Left colon (tissue), 2 donors: ENCODE data around the gene DST. TPM values are rescaled to one million over a fixed set of nuclear protein-coding genes. Genes with fewer than 3 reads are reported as not detected.
A peak's percentile ranks its signal among the peaks of the same experiment; 100 is the strongest.
"Not testable (repeated sequence)": the region's sequence is repeated elsewhere in the genome, so short reads cannot be mapped to it uniquely, and the experiment has no call there.

Source experiments
- ATAC-seq: fragments of 200-7000 bp; cut with Tn5 transposase; one replicate; pipeline ENCODE4 v1.9.1; 2020; ENCODE audit warnings: mild to moderate bottlenecking, moderate library complexity
- DNase-seq, 2 donors: peaks; one replicate each; pipeline ENCODE4 v3.0.0-alpha.2; 2020
- intact Hi-C, 2 donors: fragments of 100-400 bp; cut with DNase I in 1 of 2; cut with micrococcal nuclease in 1 of 2; formaldehyde crosslinking; loops; one replicate each; pipeline versions ENCODE4 v1.11.2 to v1.14.0; 2022; cut with DNase I, micrococcal nuclease
- total RNA-seq, 2 donors: library from RNA; stranded (reverse); fragmentation: NEBNext Ultra II Directional; extraction: Animal tissue kit (Norgen Biotek cat#: 25700); gene quantifications; one replicate each; pipeline ENCODE4 v1.2.1, GENCODE V29; 2021
- donor health status: DM: no; HTN: no; CAD: no.
- donor health status: DM: yes; HTN: yes; CAD: no.

The DST gene
- total RNA-seq, 2 donors from 2014 or later: 179 to 332 TPM

GRCh38 chr6:56582236-56582635 is 60.5 kb downstream of the DST start:
- intact Hi-C loops: no loop called here
- DNase-seq: no peak
- ATAC-seq: no peak

DNA sequence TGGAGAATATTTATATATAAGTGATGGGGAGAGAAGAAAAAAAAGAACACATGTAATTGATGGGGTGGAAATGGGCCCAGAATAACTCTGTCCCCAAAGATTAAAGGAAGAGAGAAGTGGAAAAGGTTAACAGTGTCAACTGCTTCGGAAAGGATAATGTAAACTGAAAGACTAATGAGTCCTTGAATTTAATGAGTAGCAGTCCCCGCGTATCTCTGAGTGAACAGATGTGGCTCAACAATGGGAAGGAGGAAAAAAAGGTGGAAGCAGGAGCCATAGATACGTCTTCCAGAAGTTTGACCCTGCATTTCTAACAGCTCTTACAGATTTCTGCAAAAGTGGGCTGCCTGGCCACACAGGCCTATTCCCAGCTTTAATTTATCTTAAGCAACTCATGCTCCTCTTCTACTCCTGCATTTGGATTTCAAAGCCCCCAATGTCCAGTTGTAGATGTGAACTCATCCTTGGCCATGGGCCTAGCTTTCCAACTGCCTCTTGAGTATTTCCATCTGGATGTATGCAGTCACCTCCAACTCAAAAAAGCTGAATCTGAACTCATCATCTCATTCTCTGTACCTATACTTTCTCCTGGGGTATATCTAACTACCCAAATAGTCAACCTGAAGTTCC is 61.3 kb downstream of the DST start:
- no peak for DNase-seq
- ATAC-seq: no peak

DNA sequence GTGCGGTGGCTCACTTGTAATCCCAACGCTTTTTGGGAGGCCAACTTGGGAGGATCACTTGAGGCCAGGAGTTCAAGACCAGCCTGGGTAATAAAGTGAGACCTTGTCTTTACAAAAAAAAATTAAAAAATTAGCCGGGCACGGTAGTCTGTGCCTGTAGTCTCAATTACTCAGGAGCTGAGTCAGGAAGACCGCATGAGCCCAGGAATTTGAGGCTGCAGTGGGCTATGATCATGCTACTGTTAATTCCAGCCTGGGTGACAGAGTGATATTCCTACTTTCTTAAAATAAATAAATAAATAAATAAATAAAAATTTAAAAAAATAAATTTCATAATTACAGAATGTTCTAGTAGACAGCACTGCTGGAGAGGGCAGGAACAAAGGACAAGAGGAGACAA is 62.4 kb downstream of the DST start:
- ATAC-seq (no peak), DNase-seq (no peak)
- intact Hi-C loops: no loop called here

More for the DNA sequence above, 61.3 kb downstream of the DST start:
- intact Hi-C loops: no loop called here

- ATAC-seq (no peak), DNase-seq (no peak)
- intact Hi-C loops: no loop called here
Observed at GRCh38 chr6:56579155-56579851, 63.4 kb downstream of the DST start.

GRCh38 chr6:56575736-56576135 is 67.0 kb downstream of the DST start:
- DNase-seq (no peak), ATAC-seq (no peak)
- intact Hi-C loops: no loop called here

GRCh38 chr6:56574292-56574691 is 68.4 kb downstream of the DST start:
- intact Hi-C loops: no loop called here
- ATAC-seq: no peak
- no peak for DNase-seq

GRCh38 chr6:56573624-56574023 is 69.1 kb downstream of the DST start:
- intact Hi-C loops: no loop called here
- ATAC-seq (no peak), DNase-seq (no peak)

GRCh38 chr6:56572788-56573471 is 69.8 kb downstream of the DST start:
- intact Hi-C loops: no loop called here
- no peak for DNase-seq
- no peak for ATAC-seq

DNA sequence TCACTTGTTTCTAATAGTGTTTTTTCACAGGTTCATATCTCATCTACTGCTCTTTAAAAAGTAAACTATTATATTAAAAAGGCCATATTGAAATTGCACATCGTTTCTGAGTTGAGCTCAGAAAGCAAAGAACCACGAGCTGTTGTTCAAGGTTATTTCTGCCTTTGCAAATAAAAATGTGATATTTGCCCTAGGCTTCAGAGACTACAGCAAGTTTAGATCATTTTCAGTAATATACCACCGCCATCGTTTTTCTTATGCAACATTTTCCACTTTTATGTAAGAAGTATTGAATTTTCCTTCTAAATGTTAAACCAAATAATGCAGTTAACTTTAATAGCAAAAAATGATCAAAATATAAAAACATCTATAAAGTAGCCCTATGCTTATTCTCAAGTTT is 71.1 kb downstream of the DST start:
- DNase-seq: no peak
- intact Hi-C loops: no loop called here
- ATAC-seq: no peak

GRCh38 chr6:56570413-56571359 is 72.0 kb downstream of the DST start:
- ATAC-seq (peak; percentile 76), DNase-seq (no peak)
- intact Hi-C loops: no loop called here

DNA sequence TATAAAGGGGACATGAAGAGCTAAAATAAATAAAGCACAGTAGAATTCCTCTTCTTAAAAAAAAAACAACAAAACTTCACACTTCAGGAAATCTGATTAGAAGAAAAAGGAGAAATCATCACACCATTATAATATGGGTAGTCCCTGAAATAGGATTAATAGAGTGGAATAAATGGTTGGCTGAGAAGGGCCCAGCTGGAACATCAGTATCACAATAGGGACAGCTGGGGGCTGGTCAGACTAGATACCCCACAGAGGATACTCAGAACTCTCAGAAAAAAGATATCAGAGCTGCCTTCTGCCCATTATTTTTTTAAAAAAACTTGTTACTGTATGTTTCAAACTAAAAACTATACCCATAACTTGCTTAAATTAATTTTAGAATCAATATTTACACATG is 75.2 kb downstream of the DST start:
- ATAC-seq (no peak), DNase-seq (no peak)
- intact Hi-C loops: no loop called here

DNA sequence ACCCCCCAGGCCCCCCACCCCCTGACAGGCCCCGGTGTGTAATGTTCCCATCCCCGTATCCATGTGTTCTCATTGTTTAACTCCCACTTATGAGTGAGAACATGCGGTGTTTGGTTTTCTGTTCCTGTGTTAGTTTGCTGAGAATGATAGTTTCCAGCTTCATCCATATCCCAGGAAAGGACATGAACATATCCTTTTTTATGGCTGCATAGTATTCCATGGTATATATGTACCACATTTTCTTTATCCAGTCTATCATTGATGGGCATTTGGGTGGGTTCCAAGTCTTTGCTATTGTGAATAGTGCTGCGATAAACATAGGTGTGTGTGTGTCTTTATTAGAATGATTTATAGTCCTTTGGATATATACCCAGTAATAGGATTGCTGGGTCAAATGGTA is 80.0 kb downstream of the DST start:
- intact Hi-C loops, DNase-seq, ATAC-seq: not testable (repeated sequence)

GRCh38 chr6:56556751-56557540 is 85.7 kb downstream of the DST start:
- ATAC-seq: no peak

DNA sequence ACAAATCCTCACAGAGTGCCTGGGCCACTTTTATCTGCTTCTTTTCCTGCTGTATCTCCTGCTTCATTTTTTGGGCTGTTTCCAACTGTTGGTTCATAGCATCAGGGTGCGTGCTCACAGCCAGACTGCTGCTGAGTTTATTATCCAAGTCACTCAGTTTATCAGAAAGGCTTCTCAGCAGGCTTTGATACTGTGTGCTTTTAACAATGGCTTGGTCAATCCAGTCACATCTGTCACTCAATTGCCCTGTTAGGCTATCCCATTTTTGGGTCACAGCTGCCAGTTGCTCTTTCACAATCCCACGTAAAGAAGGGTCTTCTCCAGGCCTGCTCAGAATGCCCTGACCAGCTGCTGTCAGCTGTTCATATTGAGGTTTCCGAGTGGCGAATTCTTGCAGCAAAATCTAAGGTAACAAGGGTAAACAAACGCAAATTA is 87.2 kb downstream of the DST start:
- ATAC-seq: no peak
- DNase-seq: no peak
- intact Hi-C loops: no loop called here

More at GRCh38 chr6:56556751-56557540, 85.7 kb downstream of the DST start:
- intact Hi-C loops: no loop called here
- DNase-seq: no peak

- ATAC-seq (no peak), DNase-seq (no peak)
- intact Hi-C loops: no loop called here
Observed at GRCh38 chr6:56552187-56553130, 90.2 kb downstream of the DST start.

- ATAC-seq (no peak), DNase-seq (no peak)
Observed at GRCh38 chr6:56551409-56552120, 91.1 kb downstream of the DST start.

GRCh38 chr6:56550301-56550700 is 92.4 kb downstream of the DST start:
- no peak for ATAC-seq
- intact Hi-C loops: no loop called here
- no peak for DNase-seq

More at GRCh38 chr6:56551409-56552120, 91.1 kb downstream of the DST start:
- intact Hi-C loops: no loop called here
